ENCODE results near the gene CHRDL1. TPM values are rescaled to one million over a fixed set of nuclear protein-coding genes. Genes with fewer than 3 reads are reported as not detected.

Gene CHRDL1
- total RNA-seq, 1 donor from 2014 or later: 0.28 TPM

DNA sequence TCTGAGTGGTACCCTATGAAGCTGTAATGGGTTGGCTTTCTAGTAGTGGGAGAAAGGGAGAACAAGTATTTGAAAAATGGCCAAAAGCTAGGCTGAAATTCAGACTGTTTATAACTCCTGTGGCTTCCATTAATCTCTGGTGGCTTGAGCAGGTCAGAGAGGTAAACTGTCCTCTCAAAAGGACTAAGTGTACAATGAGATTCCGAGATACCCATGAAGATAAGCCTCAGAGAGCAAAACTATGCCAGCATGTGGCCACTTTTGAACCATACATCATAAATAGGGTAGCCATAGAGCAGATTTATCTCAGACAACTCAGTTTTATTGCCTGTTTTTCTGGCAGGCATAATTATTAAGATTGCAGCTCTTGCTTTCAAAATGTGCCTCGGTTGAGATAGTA lies 89.2 kb downstream of the CHRDL1 start:
- H3K4me1 Mint-ChIP-seq (ENCODE audit: unreplicated experiment): no peaks in the 10 kb centered on the region
- no peak overlapping the region for H3K27ac Mint-ChIP-seq (ENCODE audit: unreplicated experiment)
- H3K9me3 Mint-ChIP-seq (ENCODE audit: unreplicated experiment): no peaks in the 10 kb centered on the region
- H3K4me3 Mint-ChIP-seq (ENCODE audit: unreplicated experiment): no peak overlapping the region
- no peak for DNase-seq (ENCODE audit: low spot score)
- H3K36me3 Mint-ChIP-seq (ENCODE audit: low read depth, unreplicated experiment): no peaks in the 10 kb centered on the region
- TF ChIP-seq, protein P1, sequence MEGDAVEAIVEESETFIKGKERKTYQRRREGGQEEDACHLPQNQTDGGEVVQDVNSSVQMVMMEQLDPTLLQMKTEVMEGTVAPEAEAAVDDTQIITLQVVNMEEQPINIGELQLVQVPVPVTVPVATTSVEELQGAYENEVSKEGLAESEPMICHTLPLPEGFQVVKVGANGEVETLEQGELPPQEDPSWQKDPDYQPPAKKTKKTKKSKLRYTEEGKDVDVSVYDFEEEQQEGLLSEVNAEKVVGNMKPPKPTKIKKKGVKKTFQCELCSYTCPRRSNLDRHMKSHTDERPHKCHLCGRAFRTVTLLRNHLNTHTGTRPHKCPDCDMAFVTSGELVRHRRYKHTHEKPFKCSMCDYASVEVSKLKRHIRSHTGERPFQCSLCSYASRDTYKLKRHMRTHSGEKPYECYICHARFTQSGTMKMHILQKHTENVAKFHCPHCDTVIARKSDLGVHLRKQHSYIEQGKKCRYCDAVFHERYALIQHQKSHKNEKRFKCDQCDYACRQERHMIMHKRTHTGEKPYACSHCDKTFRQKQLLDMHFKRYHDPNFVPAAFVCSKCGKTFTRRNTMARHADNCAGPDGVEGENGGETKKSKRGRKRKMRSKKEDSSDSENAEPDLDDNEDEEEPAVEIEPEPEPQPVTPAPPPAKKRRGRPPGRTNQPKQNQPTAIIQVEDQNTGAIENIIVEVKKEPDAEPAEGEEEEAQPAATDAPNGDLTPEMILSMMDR (IDR thresholded peaks at IDR 0.05; ENCODE audit: unreplicated experiment): no peak
- H3K27me3 Mint-ChIP-seq (ENCODE audit: unreplicated experiment): peaks cover 1% of the 10 kb centered on the region

DNA sequence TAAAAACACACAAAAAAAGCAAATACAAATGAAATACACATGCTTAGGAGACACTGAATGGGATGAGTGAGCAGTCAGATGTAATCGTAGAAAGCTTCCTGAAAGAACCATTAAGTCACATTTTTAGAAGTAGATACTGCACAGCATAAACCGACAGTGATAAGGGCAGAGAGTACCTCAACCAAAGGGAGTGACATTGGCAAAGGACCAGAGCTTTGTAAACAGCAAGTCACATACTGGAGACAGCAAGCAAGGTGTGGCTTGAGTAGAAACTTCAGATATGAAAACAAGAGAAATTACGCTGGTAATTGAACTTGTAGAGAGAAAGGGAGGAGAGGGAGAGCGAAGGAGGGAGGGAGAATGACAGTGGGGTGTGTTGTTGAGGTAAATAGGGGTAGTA lies 92.0 kb downstream of the CHRDL1 start:
- H3K4me3 Mint-ChIP-seq (ENCODE audit: unreplicated experiment): no peak overlapping the region
- no peak overlapping the region for H3K27ac Mint-ChIP-seq (ENCODE audit: unreplicated experiment)
- H3K27me3 Mint-ChIP-seq (ENCODE audit: unreplicated experiment): no peaks in the 10 kb centered on the region
- no peaks in the 10 kb centered on the region for H3K4me1 Mint-ChIP-seq (ENCODE audit: unreplicated experiment)
- no peaks in the 10 kb centered on the region for H3K9me3 Mint-ChIP-seq (ENCODE audit: unreplicated experiment)
- TF ChIP-seq, protein P1 (IDR thresholded peaks at IDR 0.05; ENCODE audit: unreplicated experiment): no peak
- no peak for DNase-seq (ENCODE audit: low spot score)
- H3K36me3 Mint-ChIP-seq (ENCODE audit: low read depth, unreplicated experiment): no peaks in the 10 kb centered on the region

DNA sequence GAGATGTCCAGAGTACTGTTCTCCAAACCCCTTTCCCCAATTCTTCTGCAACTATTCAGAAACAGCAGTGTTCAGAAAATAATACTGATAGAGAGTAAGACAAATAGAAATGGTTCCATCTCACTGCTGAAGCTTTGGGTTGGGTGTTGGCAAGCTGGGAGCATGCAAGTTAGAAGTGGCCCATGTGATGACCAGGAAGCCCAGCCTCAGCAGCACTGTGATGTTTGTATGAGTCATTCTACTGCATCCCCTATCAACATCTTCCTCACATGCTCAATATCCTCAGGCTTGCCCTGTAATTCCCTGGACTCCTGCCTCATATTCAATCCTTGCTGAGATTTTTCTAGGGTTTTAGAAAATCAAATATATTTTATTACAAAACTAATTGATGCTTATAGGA lies 96.5 kb downstream of the CHRDL1 start:
- no peaks in the 10 kb centered on the region for H3K4me1 Mint-ChIP-seq (ENCODE audit: unreplicated experiment)
- H3K27me3 Mint-ChIP-seq (ENCODE audit: unreplicated experiment): peaks cover 1% of the 10 kb centered on the region
- no peaks in the 10 kb centered on the region for H3K36me3 Mint-ChIP-seq (ENCODE audit: low read depth, unreplicated experiment)
- H3K27ac Mint-ChIP-seq (ENCODE audit: unreplicated experiment): no peak overlapping the region
- no peak for DNase-seq (ENCODE audit: low spot score)
- TF ChIP-seq, protein P1 (IDR thresholded peaks at IDR 0.05; ENCODE audit: unreplicated experiment): no peak
- H3K9me3 Mint-ChIP-seq (ENCODE audit: unreplicated experiment): no peaks in the 10 kb centered on the region
- H3K4me3 Mint-ChIP-seq (ENCODE audit: unreplicated experiment): no peak overlapping the region

DNA sequence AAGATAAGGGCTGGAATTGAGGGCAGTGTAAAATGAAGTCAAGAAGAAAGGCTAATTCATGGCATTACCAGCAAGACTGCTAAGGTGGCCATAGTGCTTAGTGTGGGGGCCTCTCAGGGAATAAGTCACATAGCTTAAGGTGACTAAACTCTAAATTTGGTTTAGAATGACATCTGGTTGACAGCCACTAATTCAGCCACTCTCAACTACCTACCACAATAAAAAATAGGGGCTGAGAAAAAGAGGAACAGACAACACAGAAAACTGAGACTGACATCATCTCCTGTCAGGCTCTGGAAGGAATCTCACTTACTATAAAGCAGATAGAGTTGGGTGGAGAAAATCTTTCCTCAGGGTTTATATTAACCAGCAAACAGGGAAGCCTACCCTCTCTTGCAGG lies 96.9 kb downstream of the CHRDL1 start:
- Mint-ChIP-seq H3K36me3 (ENCODE audit: low read depth, unreplicated experiment) (no peaks in the 10 kb centered on the region), H3K9me3 (ENCODE audit: unreplicated experiment) (no peaks in the 10 kb centered on the region), H3K27ac (ENCODE audit: unreplicated experiment) (no peak overlapping the region), H3K4me1 (ENCODE audit: unreplicated experiment) (no peaks in the 10 kb centered on the region), H3K4me3 (ENCODE audit: unreplicated experiment) (no peak overlapping the region), H3K27me3 (ENCODE audit: unreplicated experiment) (peaks cover 1% of the 10 kb centered on the region)
- TF ChIP-seq, protein P1 (IDR thresholded peaks at IDR 0.05; ENCODE audit: unreplicated experiment): no peak
- DNase-seq (ENCODE audit: low spot score): no peak

DNA sequence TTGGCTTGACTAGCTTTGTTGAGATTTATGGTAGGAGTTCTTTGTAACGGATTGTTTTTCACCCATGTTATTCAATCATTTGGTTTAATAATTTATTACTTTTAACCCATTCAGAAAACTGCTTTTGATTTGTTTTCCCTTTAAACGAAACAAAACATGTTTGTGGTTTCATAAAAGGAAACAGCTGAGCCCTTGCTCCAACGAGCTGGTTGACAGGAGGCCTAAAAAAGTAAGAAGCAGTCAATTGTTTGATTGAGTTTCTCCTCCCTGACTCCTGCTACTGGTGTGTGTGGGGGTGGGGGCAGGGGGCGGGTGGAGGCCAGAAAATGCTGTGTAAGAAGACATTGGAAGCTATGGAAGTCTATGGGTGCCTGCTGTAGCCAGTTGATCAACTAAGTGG lies 102.8 kb downstream of the CHRDL1 start:
- TF ChIP-seq, protein P1 (IDR thresholded peaks at IDR 0.05; ENCODE audit: unreplicated experiment): no peak
- DNase-seq (ENCODE audit: low spot score): no peak
- Mint-ChIP-seq H3K36me3 (ENCODE audit: low read depth, unreplicated experiment) (no peaks in the 10 kb centered on the region), H3K4me3 (ENCODE audit: unreplicated experiment) (no peak overlapping the region), H3K4me1 (ENCODE audit: unreplicated experiment) (no peaks in the 10 kb centered on the region), H3K27me3 (ENCODE audit: unreplicated experiment) (peaks cover 1% of the 10 kb centered on the region), H3K9me3 (ENCODE audit: unreplicated experiment) (no peaks in the 10 kb centered on the region), H3K27ac (ENCODE audit: unreplicated experiment) (no peak overlapping the region)

Data from endothelial cell (in vitro differentiated cells).